Panc1 (cell line): ENCODE results near the gene ARMC10. TPM values are rescaled to one million over a fixed set of nuclear protein-coding genes. Genes with fewer than 3 reads are reported as not detected.

Source experiments
- ATAC-seq: fragments of 200-7000 bp; cut with Tn5 transposase; 2 replicates; pipeline ENCODE4 v1.9.1; 2020; ENCODE audit warnings: mild to moderate bottlenecking, moderate library complexity
- BruUV-seq: library from RNA; stranded (reverse); fragments of 400-500 nt; replicated peaks from 2 replicates; lab custom pipeline; 2021; lab: Mats Ljungman, UMichigan
- CTCF ChIA-PET: fragments of 300-600 bp; sonication (Branson Sonifier 250); formaldehyde crosslinking; loops from one replicate; lab custom pipeline; 2022; ENCODE audit warnings: antibody characterized with exemption; lab: Charles Lee
- POLR2A ChIA-PET: fragments of 300-600 bp; sonication (Branson Sonifier 250); formaldehyde crosslinking; loops from one replicate; lab custom pipeline; 2022; ENCODE audit warnings: antibody characterized with exemption; lab: Charles Lee
- DNase-seq: peaks from one replicate; pipeline ENCODE4 v3.0.0-alpha.2; 2010; ENCODE audit warnings: low read depth, low spot score
- H3K27ac ChIP-seq: 2 replicates; pipeline ENCODE4 v1.5.1; 2011; ENCODE audit warnings: mild to moderate bottlenecking, low read length, inconsistent platforms
- H3K27me3 ChIP-seq: fragments of 200-500 bp; sonication (Bioruptor generic); 2 replicates; pipeline ENCODE4 v1.6.0; 2014; ENCODE audit warnings: low read length, inconsistent platforms; ENCODE audit not compliant: control insufficient read depth, insufficient read depth
- H3K36me3 ChIP-seq: fragments of 200-500 bp; sonication (Bioruptor generic); 2 replicates; pipeline ENCODE4 v1.5.1; 2014; ENCODE audit warnings: inconsistent platforms, mild to moderate bottlenecking, low read length, moderate library complexity; ENCODE audit not compliant: control insufficient read depth, insufficient read depth
- H3K4me1 ChIP-seq: 2 replicates; pipeline ENCODE4 v1.5.1; 2011; ENCODE audit warnings: inconsistent platforms, mild to moderate bottlenecking, low read length, moderate library complexity; ENCODE audit not compliant: control insufficient read depth, insufficient read depth
- H3K4me3 ChIP-seq, 2 experiments: 2 replicates each; pipeline ENCODE4 v1.5.1; 2011 to 2012; ENCODE audit warnings: low read depth in 2 of 2, low read length in 2 of 2, mild to moderate bottlenecking in 2 of 2, inconsistent platforms in 1 of 2, moderate library complexity in 1 of 2
- H3K9me3 ChIP-seq: fragments of 200-500 bp; sonication (Bioruptor generic); 2 replicates; pipeline ENCODE4 v1.5.1; 2014; ENCODE audit warnings: low read depth, mild to moderate bottlenecking, inconsistent platforms, low read length, moderate library complexity; ENCODE audit not compliant: control insufficient read depth, insufficient read depth
- POLR2AphosphoS5 ChIP-seq: IDR thresholded peaks from 2 replicates; pipeline ENCODE4 v1.6.1; 2012; ENCODE audit warnings: mild to moderate bottlenecking, low read depth, low read length, moderate library complexity
- SIN3A ChIP-seq: IDR thresholded peaks from 2 replicates; pipeline ENCODE4 v1.6.1; 2012; ENCODE audit warnings: low read depth, mild to moderate bottlenecking, low read length, moderate library complexity, borderline replicate concordance; ENCODE audit not compliant: insufficient read depth
- TCF7L2 ChIP-seq: IDR thresholded peaks from 2 replicates; pipeline ENCODE4 v1.6.1; 2011; ENCODE audit warnings: mild to moderate bottlenecking, low read depth, low read length, inconsistent platforms
- in situ Hi-C: cut with HindIII; loops from 2 replicates; pipeline ENCODE4 v1.10.0; 2016; ENCODE audit warnings: low sequenced_read_pairs, low pct_unique_long_range_greater_than_20kb
- intact Hi-C: fragments of 100-400 bp; cut with micrococcal nuclease; formaldehyde crosslinking; loops from one replicate; pipeline ENCODE4 v1.10.0; 2022; ENCODE audit not compliant: unreplicated experiment
- total RNA-seq: library from RNA; stranded (reverse); gene quantifications from one replicate; pipeline ENCODE4 v1.2.1, GENCODE V29; 2021; ENCODE audit not compliant: unreplicated experiment
- TF ChIP-seq, protein P1 (sequence below), 2 experiments: IDR thresholded peaks; 2 replicates each; pipeline ENCODE4 v1.6.1; 2011 to 2012; ENCODE audit warnings: low read depth in 2 of 2, control low read depth in 1 of 2, low read length in 1 of 2, mild to moderate bottlenecking in 1 of 2, moderate library complexity in 1 of 2; ENCODE audit not compliant: insufficient read depth in 1 of 2
- TF ChIP-seq, protein P2 (sequence below): fragments of 450-650 bp; IDR thresholded peaks from 2 replicates; pipeline ENCODE4 v1.5.1; 2017; ENCODE audit warnings: mild to moderate bottlenecking

ARMC10 gene
- total RNA-seq, 1 experiment from 2014 or later = 73.2 TPM

DNA sequence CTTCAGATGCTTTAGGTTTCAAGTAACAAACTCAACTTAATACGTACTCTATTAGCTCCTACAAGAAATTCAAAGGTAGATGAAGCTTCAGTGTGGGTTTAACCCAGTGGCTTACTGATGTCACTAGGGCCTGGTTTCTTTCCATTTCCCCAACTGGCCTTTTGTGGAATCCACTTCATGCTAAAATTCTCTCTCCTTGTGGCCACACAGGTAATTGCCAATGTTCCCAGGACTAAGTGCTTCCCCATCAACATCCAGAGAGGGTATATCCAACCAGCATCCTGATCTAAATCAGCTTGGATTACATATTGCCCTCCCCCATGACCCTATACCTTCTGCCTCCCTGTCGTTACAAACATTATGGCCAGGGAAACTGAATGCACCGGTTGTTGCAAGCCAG, 11.0 kb upstream of the ARMC10 start:
- intact Hi-C loops (loop anchor here (5.0 kb wide), 1 partner anchor 307 kb away; no protein-coding TSS in a partner anchor), in situ Hi-C loops (no loop called here)
- H3K9me3 ChIP-seq = no peaks in the 10 kb centered on the region
- no peak overlapping the region for H3K4me3 ChIP-seq
- no peak for ATAC-seq
- H3K4me1 ChIP-seq = peaks cover 7% of the 10 kb centered on the region; the same call in 1 of the 2 replicates
- H3K36me3 ChIP-seq = no peaks in the 10 kb centered on the region
- TF ChIP-seq, protein P1, sequence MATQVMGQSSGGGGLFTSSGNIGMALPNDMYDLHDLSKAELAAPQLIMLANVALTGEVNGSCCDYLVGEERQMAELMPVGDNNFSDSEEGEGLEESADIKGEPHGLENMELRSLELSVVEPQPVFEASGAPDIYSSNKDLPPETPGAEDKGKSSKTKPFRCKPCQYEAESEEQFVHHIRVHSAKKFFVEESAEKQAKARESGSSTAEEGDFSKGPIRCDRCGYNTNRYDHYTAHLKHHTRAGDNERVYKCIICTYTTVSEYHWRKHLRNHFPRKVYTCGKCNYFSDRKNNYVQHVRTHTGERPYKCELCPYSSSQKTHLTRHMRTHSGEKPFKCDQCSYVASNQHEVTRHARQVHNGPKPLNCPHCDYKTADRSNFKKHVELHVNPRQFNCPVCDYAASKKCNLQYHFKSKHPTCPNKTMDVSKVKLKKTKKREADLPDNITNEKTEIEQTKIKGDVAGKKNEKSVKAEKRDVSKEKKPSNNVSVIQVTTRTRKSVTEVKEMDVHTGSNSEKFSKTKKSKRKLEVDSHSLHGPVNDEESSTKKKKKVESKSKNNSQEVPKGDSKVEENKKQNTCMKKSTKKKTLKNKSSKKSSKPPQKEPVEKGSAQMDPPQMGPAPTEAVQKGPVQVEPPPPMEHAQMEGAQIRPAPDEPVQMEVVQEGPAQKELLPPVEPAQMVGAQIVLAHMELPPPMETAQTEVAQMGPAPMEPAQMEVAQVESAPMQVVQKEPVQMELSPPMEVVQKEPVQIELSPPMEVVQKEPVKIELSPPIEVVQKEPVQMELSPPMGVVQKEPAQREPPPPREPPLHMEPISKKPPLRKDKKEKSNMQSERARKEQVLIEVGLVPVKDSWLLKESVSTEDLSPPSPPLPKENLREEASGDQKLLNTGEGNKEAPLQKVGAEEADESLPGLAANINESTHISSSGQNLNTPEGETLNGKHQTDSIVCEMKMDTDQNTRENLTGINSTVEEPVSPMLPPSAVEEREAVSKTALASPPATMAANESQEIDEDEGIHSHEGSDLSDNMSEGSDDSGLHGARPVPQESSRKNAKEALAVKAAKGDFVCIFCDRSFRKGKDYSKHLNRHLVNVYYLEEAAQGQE (IDR thresholded peaks at IDR 0.05; ENCODE audit: insufficient read depth in 1 of 2, low read depth in 2 of 2, low read length in 1 of 2) = no peak
- TF ChIP-seq POLR2AphosphoS5 = no peak
- no peak for TF ChIP-seq SIN3A
- no peak for TF ChIP-seq TCF7L2
- TF ChIP-seq, protein P2, sequence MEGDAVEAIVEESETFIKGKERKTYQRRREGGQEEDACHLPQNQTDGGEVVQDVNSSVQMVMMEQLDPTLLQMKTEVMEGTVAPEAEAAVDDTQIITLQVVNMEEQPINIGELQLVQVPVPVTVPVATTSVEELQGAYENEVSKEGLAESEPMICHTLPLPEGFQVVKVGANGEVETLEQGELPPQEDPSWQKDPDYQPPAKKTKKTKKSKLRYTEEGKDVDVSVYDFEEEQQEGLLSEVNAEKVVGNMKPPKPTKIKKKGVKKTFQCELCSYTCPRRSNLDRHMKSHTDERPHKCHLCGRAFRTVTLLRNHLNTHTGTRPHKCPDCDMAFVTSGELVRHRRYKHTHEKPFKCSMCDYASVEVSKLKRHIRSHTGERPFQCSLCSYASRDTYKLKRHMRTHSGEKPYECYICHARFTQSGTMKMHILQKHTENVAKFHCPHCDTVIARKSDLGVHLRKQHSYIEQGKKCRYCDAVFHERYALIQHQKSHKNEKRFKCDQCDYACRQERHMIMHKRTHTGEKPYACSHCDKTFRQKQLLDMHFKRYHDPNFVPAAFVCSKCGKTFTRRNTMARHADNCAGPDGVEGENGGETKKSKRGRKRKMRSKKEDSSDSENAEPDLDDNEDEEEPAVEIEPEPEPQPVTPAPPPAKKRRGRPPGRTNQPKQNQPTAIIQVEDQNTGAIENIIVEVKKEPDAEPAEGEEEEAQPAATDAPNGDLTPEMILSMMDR = no peak; the same call in 1 of the 2 replicates
- DNase-seq = no peak
- no peaks in the 10 kb centered on the region for H3K27me3 ChIP-seq
- CTCF ChIA-PET = no interaction called here
- BruUV-seq = no TSS peak
- POLR2A ChIA-PET = no interaction called here
- peak overlapping the region; percentile 34; the same call in 1 of the 2 replicates for H3K27ac ChIP-seq

DNA sequence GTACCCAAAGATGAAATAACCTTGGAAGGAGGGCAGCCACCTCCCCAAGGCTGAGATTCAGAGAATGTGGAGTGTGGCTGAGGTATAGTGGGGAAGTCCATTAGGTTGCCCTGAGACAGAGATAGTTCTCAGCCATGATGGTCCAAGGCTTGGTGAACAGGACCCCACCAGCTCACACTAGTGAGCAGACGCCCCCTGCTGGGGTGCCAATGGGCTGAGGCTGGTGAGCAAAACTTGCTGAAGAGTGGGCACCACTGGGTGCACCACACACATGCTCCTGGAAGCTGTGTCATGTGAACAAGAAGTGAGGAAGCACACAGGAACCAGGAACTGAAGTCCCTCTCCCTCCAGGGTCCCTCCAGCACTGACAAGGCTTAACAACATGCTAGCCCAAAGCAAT, 9.3 kb upstream of the ARMC10 start:
- in situ Hi-C loops = no loop called here
- POLR2A ChIA-PET = no interaction called here

More for the DNA sequence above, 9.3 kb upstream of the ARMC10 start:
- no peaks in the 10 kb centered on the region for H3K9me3 ChIP-seq
- H3K27me3 ChIP-seq = no peaks in the 10 kb centered on the region
- no peak for DNase-seq
- peaks cover 7% of the 10 kb centered on the region; the same call in 1 of the 2 replicates for H3K4me1 ChIP-seq
- no peak overlapping the region for H3K27ac ChIP-seq
- intact Hi-C loops = no loop called here
- CTCF ChIA-PET = no interaction called here
- H3K4me3 ChIP-seq = no peak overlapping the region
- peak; percentile 72 for ATAC-seq
- TF ChIP-seq SIN3A = no peak
- TF ChIP-seq, protein P2 = peak; percentile 69
- BruUV-seq = no TSS peak
- no peaks in the 10 kb centered on the region for H3K36me3 ChIP-seq
